Psoas muscle (tissue), 8 donors: ENCODE measurements around the gene C19orf44. TPM values are rescaled to one million over a fixed set of nuclear protein-coding genes. Genes with fewer than 3 reads are reported as not detected.

ENCODE experiments used
- ATAC-seq, 4 donors: fragments of 200-7000 bp; cut with Tn5 transposase; one replicate each; pipeline ENCODE4 v1.9.1; 2020; ENCODE audit warnings: moderate library complexity in 3 of 4, mild to moderate bottlenecking in 2 of 4
- DNase-seq, 2 donors: peaks; one replicate each; pipeline ENCODE4 v3.0.0-alpha.2; 2020
- H3K27ac ChIP-seq: fragments of 200-600 bp; one replicate; pipeline ENCODE4 v1.8.0; 2022
- H3K27me3 ChIP-seq, 3 donors: fragments of 200-600 bp in 1 of 3; one replicate each; pipeline versions ENCODE4 v1.6.1 to v1.8.0; 2013 to 2022; ENCODE audit warnings: low read length in 2 of 3, mild to moderate bottlenecking in 2 of 3, moderate library complexity in 1 of 3; ENCODE audit not compliant: insufficient read depth in 3 of 3
- H3K36me3 ChIP-seq, 2 donors: fragments of 200-600 bp in 1 of 2; one replicate each; pipeline versions ENCODE4 v1.6.1 to v1.8.0; 2013 to 2022; ENCODE audit warnings: low read depth in 1 of 2, mild to moderate bottlenecking in 1 of 2, moderate library complexity in 1 of 2; ENCODE audit not compliant: insufficient read depth in 1 of 2
- H3K4me1 ChIP-seq: fragments of 200-600 bp; one replicate; pipeline ENCODE4 v1.8.0; 2022
- H3K4me3 ChIP-seq: fragments of 200-600 bp; one replicate; pipeline ENCODE4 v1.8.0; 2022; ENCODE audit warnings: mild to moderate bottlenecking
- H3K9me3 ChIP-seq: fragments of 200-600 bp; one replicate; pipeline ENCODE4 v1.8.0; 2022
- WGBS, 3 donors: extraction: QIAGEN DNeasy Blood & Tissue Kit; methylation state at CpG; one replicate each; pipeline versions ENCODE4 v1.1.6 to v1.1.7; 2013; 5-methylcytosine and 5-hydroxymethylcytosine counted together
- intact Hi-C, 2 donors: fragments of 100-400 bp; cut with DNase I; formaldehyde crosslinking; loops; one replicate each; pipeline versions ENCODE4 v1.11.0 to v1.14.2; 2022
- polyA plus RNA-seq, 3 donors: library from polyadenylated mRNA; stranded (reverse); fragments of 200-250 nt; gene quantifications; one replicate each; pipeline ENCODE4 v1.2.3, GENCODE V29; 2013
- total RNA-seq, 4 donors: library from RNA; stranded (reverse); fragmentation: NEBNext Ultra II Directional in 2 of 4; extraction: Animal tissue kit (Norgen Biotek cat#: 25700) in 2 of 4; gene quantifications; one replicate each; pipeline versions ENCODE4 v1.2.1 to v1.2.4, GENCODE V29; 2021 to 2023
- TF ChIP-seq, protein P1 (sequence below): fragments of 200-600 bp; IDR thresholded peaks from one replicate; pipeline ENCODE4 v1.8.0; 2022; ENCODE audit warnings: antibody characterized with exemption
- donor health status: healthy with polysubstance abuse.
- donor health status: DM: no; HTN: no; CAD: no; lungs with moderate emphysema.
- donor health status: Bipolar disorder and iron deficiency.
- donor health status: healthy.
- donor health status: DM: yes; HTN: yes; CAD: no.
- donor health status: DM: no; HTN: no; CAD: no.
- donor health status: DM: no; HTN: no; CAD: no.
- donor health status: DM: yes; HTN: yes; CAD: no.

The C19orf44 gene
- total and polyA plus RNA-seq, 7 donors, result 3.8 to 7.4 (median 5.7) TPM

DNA sequence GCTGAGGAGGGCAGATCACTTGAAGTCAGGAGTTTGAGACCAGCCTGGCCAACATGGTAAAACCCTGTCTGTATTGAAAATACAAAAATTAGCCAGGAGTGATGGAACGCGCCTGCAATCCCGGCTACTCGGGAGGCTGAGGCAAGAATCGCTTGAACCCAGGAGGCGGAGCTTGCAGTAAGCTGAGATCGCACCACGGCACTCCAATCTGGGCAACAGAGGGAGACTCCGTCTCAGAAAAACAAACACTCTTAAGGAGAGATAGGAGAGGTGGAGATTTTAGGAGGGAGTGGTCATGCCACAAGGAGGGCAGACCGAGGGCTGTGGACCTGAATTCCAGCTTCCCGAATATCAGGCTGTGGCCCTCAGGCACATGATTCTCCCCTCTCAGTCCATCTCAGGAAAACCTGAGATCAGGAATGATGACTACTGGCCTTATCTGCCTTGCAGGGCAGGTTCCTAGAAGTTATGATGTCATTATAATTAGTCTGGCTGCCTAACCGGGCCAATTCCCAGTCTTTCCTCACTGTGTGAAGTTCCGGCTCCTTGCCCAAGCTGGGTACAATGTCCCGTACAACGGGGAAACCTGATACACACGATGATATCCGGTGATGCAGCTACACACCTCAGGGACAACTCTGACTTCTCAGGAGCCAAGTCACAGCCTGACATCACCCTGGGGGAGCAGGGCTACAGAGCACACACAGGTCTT lies 73.6 kb downstream of the C19orf44 start:
- DNase-seq (no peak), ATAC-seq (peak in 1 of 4 donors; percentile 5)
- intact Hi-C loops, result loop anchor here (5.0 kb wide), 1 partner anchor 58 kb away; the partner anchor contains the start of gene MED26 (in 2 of the 2)
- no peak overlapping the region for H3K4me3 ChIP-seq
- H3K4me1 ChIP-seq, result peaks cover 32% of the 10 kb centered on the region
- WGBS, 3 donors, result 66 to 83% (median 69%) methylated on average over 17 of the region's 17 CpGs
- TF ChIP-seq, protein P1, sequence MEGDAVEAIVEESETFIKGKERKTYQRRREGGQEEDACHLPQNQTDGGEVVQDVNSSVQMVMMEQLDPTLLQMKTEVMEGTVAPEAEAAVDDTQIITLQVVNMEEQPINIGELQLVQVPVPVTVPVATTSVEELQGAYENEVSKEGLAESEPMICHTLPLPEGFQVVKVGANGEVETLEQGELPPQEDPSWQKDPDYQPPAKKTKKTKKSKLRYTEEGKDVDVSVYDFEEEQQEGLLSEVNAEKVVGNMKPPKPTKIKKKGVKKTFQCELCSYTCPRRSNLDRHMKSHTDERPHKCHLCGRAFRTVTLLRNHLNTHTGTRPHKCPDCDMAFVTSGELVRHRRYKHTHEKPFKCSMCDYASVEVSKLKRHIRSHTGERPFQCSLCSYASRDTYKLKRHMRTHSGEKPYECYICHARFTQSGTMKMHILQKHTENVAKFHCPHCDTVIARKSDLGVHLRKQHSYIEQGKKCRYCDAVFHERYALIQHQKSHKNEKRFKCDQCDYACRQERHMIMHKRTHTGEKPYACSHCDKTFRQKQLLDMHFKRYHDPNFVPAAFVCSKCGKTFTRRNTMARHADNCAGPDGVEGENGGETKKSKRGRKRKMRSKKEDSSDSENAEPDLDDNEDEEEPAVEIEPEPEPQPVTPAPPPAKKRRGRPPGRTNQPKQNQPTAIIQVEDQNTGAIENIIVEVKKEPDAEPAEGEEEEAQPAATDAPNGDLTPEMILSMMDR, result no peak
- H3K27me3 ChIP-seq, result no peaks in the 10 kb centered on the region
- H3K27ac ChIP-seq, result no peak overlapping the region
- peaks cover 0 to 62% of the 10 kb centered on the region in 2 donors for H3K36me3 ChIP-seq
- H3K9me3 ChIP-seq, result no peaks in the 10 kb centered on the region

Other genes with a start within 250 kb of the C19orf44 start
- gene KLF2, start 171.6 kb upstream of the C19orf44 start, total RNA-seq, result 10 to 100 TPM; 12.7 to 35.4 (median 24.0) TPM
- 10 to 100 TPM in 1 of 3 donors, 1 to 10 TPM in 2; 3.3 to 24.2 (median 5.3) TPM for gene KLF2, start 171.6 kb upstream of the C19orf44 start, polyA plus RNA-seq
- 100 to 1,000 TPM in 2 of 4 donors, 10 to 100 TPM in 2; 49.1 to 125 (median 86.1) TPM for gene EPS15L1, start 24.4 kb upstream of the C19orf44 start, total RNA-seq
- 10 to 100 TPM; 60.7 to 80.2 (median 65.4) TPM for gene EPS15L1, start 24.4 kb upstream of the C19orf44 start, polyA plus RNA-seq
- under 1 TPM in 1 of 4 donors, not detected in 3; 0.32 TPM for gene CALR3, start 227 bp upstream of the C19orf44 start, total RNA-seq
- under 1 TPM in 2 of 3 donors, not detected in 1; 0.07 to 0.25 TPM for gene CALR3, start 227 bp upstream of the C19orf44 start, polyA plus RNA-seq
- 10 to 100 TPM; 30.1 to 36.2 (median 33.5) TPM for gene CHERP, start 46.0 kb downstream of the C19orf44 start, total RNA-seq
- 10 to 100 TPM; 17.0 to 28.1 (median 25.0) TPM for gene CHERP, start 46.0 kb downstream of the C19orf44 start, polyA plus RNA-seq
- 10 to 100 TPM; 25.6 to 40.7 (median 26.9) TPM for gene SLC35E1, start 76.0 kb downstream of the C19orf44 start, total RNA-seq
- 10 to 100 TPM; 17.1 to 42.1 (median 32.8) TPM for gene SLC35E1, start 76.0 kb downstream of the C19orf44 start, polyA plus RNA-seq
- 1 to 10 TPM; 4.8 to 9.6 (median 5.5) TPM for gene MED26, start 131.8 kb downstream of the C19orf44 start, total RNA-seq
- 1 to 10 TPM; 5.1 to 8.7 (median 5.2) TPM for gene MED26, start 131.8 kb downstream of the C19orf44 start, polyA plus RNA-seq
- 10 to 100 TPM; 16.1 to 50.0 (median 31.6) TPM for gene SMIM7, start 163.8 kb downstream of the C19orf44 start, total RNA-seq
- 10 to 100 TPM; 51.9 to 76.9 (median 53.9) TPM for gene SMIM7, start 163.8 kb downstream of the C19orf44 start, polyA plus RNA-seq
- 100 to 1,000 TPM; 120 to 184 (median 140) TPM for gene TMEM38A, start 164.7 kb downstream of the C19orf44 start, total RNA-seq
- gene TMEM38A, start 164.7 kb downstream of the C19orf44 start, polyA plus RNA-seq, result 100 to 1,000 TPM in 2 of 3 donors, 10 to 100 TPM in 1; 53.2 to 295 (median 130) TPM
- gene NWD1, start 223.5 kb downstream of the C19orf44 start, total RNA-seq, result under 1 TPM in 2 of 4 donors, not detected in 2; 0.08 to 0.13 TPM
- gene NWD1, start 223.5 kb downstream of the C19orf44 start, polyA plus RNA-seq, result under 1 TPM in 2 of 3 donors, not detected in 1; 0.01 to 0.03 TPM